B cell (primary cell): Measurements from ENCODE around the gene NEUROD2.

Experiments used
- EZH2 ChIP-seq: IDR thresholded peaks from 2 replicates; pipeline ENCODE4 v1.6.1; 2012; ENCODE audit warnings: borderline replicate concordance, low read depth, mild to moderate bottlenecking, moderate library complexity, low read length; ENCODE audit not compliant: insufficient read depth, poor library complexity, severe bottlenecking
- TF ChIP-seq, protein P1 (sequence below): fragments of 200-600 bp; IDR thresholded peaks from one replicate; pipeline ENCODE4 v1.8.0; 2022; ENCODE audit warnings: antibody characterized with exemption, mild to moderate bottlenecking

- TF ChIP-seq, protein P1, sequence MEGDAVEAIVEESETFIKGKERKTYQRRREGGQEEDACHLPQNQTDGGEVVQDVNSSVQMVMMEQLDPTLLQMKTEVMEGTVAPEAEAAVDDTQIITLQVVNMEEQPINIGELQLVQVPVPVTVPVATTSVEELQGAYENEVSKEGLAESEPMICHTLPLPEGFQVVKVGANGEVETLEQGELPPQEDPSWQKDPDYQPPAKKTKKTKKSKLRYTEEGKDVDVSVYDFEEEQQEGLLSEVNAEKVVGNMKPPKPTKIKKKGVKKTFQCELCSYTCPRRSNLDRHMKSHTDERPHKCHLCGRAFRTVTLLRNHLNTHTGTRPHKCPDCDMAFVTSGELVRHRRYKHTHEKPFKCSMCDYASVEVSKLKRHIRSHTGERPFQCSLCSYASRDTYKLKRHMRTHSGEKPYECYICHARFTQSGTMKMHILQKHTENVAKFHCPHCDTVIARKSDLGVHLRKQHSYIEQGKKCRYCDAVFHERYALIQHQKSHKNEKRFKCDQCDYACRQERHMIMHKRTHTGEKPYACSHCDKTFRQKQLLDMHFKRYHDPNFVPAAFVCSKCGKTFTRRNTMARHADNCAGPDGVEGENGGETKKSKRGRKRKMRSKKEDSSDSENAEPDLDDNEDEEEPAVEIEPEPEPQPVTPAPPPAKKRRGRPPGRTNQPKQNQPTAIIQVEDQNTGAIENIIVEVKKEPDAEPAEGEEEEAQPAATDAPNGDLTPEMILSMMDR = no peak
- peak; percentile 37 for TF ChIP-seq EZH2
Measured at GRCh38 chr17:39600288-39600996, 7.3 kb downstream of the NEUROD2 start.
